HepG2 (cell line): ENCODE data around the gene DDO.

Experiments used
- ETV6 ChIP-seq: sonication (generic); formaldehyde crosslinking; conservative IDR thresholded peaks from 2 replicates; pipeline ENCODE4 v1.4.0; 2020; ENCODE audit warnings: missing genetic modification reagents
- MEF2D ChIP-seq: sonication (generic); formaldehyde crosslinking; IDR thresholded peaks from 2 replicates; pipeline ENCODE4 v1.5.1; 2020; ENCODE audit warnings: mild to moderate bottlenecking, missing genetic modification reagents
- MXD1 ChIP-seq: sonication (generic); formaldehyde crosslinking; IDR thresholded peaks from 2 replicates; pipeline ENCODE4 v1.4.0; 2020; ENCODE audit warnings: mild to moderate bottlenecking, missing genetic modification reagents
- POLR2A ChIP-seq, 2 experiments: IDR thresholded peaks; 2 replicates each; pipeline ENCODE4 v1.6.1; 2011; ENCODE audit warnings: low read depth in 2 of 2, low read length in 2 of 2, mild to moderate bottlenecking in 1 of 2, moderate library complexity in 1 of 2; ENCODE audit not compliant: insufficient read depth in 1 of 2
- TBX2 ChIP-seq: sonication (generic); formaldehyde crosslinking; IDR thresholded peaks from 2 replicates; pipeline ENCODE4 v1.5.0; 2020; ENCODE audit warnings: missing genetic modification reagents, mild to moderate bottlenecking, borderline replicate concordance
- ZNF274 ChIP-seq: sonication (generic); formaldehyde crosslinking; IDR thresholded peaks from 2 replicates; pipeline ENCODE4 v1.5.1; 2020; ENCODE audit warnings: mild to moderate bottlenecking, missing genetic modification reagents
- ZNF431 ChIP-seq: sonication (generic); formaldehyde crosslinking; IDR thresholded peaks from 2 replicates; pipeline ENCODE4 v1.9.0; 2022; ENCODE audit warnings: missing genetic modification reagents, low read depth, mild to moderate bottlenecking, borderline replicate concordance
- ZSCAN20 ChIP-seq: sonication (generic); formaldehyde crosslinking; IDR thresholded peaks from 2 replicates; pipeline ENCODE4 v1.4.0; 2020; ENCODE audit warnings: missing genetic modification reagents, mild to moderate bottlenecking, borderline replicate concordance
- TF ChIP-seq, protein P1 (sequence below): sonication (generic); formaldehyde crosslinking; IDR thresholded peaks from 2 replicates; pipeline ENCODE4 v1.5.0; 2020; ENCODE audit warnings: missing genetic modification reagents
- TF ChIP-seq, protein P2 (sequence below): sonication (generic); formaldehyde crosslinking; IDR thresholded peaks from 2 replicates; pipeline ENCODE4 v1.5.0; 2020; ENCODE audit warnings: mild to moderate bottlenecking, missing genetic modification reagents, moderate library complexity

DNA sequence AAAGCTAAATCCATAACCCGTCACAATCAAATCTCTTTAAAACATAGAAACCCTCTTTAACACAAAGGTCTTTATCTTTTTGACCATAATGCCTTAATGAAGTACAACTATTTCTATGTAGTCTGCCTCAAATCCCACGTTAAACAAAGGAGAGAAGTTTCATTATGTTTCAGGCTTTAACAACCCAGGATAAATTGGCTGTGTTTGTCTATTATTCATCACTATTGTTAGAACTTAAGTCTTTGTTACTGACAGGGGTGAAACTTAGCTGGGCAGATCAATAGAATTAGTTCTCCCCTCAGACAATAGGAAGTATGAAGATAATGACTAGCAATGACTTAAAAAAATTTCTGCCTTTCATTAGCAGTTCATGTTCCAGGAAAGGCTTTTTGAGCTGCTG is 47.1 kb downstream of the DDO start:
- TF ChIP-seq ZSCAN20 (CRISPR knock-in tag), result no peak
- no peak for TF ChIP-seq POLR2A (IDR thresholded peaks at IDR 0.05; ENCODE audit: insufficient read depth in 1 of 2, low read depth in 2 of 2, low read length in 2 of 2)
- no peak for TF ChIP-seq ETV6 (CRISPR knock-in tag)
- TF ChIP-seq, protein P1, sequence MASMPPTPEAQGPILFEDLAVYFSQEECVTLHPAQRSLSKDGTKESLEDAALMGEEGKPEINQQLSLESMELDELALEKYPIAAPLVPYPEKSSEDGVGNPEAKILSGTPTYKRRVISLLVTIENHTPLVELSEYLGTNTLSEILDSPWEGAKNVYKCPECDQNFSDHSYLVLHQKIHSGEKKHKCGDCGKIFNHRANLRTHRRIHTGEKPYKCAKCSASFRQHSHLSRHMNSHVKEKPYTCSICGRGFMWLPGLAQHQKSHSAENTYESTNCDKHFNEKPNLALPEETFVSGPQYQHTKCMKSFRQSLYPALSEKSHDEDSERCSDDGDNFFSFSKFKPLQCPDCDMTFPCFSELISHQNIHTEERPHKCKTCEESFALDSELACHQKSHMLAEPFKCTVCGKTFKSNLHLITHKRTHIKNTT (CRISPR knock-in tag), result no peak
- no peak for TF ChIP-seq TBX2 (CRISPR knock-in tag)
- no peak for TF ChIP-seq MXD1
- TF ChIP-seq ZNF274 (CRISPR knock-in tag), result no peak
- TF ChIP-seq, protein P2, sequence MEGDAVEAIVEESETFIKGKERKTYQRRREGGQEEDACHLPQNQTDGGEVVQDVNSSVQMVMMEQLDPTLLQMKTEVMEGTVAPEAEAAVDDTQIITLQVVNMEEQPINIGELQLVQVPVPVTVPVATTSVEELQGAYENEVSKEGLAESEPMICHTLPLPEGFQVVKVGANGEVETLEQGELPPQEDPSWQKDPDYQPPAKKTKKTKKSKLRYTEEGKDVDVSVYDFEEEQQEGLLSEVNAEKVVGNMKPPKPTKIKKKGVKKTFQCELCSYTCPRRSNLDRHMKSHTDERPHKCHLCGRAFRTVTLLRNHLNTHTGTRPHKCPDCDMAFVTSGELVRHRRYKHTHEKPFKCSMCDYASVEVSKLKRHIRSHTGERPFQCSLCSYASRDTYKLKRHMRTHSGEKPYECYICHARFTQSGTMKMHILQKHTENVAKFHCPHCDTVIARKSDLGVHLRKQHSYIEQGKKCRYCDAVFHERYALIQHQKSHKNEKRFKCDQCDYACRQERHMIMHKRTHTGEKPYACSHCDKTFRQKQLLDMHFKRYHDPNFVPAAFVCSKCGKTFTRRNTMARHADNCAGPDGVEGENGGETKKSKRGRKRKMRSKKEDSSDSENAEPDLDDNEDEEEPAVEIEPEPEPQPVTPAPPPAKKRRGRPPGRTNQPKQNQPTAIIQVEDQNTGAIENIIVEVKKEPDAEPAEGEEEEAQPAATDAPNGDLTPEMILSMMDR (CRISPR knock-in tag), result no peak
- no peak for TF ChIP-seq ZNF431 (CRISPR knock-in tag)
- no peak for TF ChIP-seq MEF2D
